Measurements from ENCODE around the gene PIP5K1B. TPM values are rescaled to one million over a fixed set of nuclear protein-coding genes. Genes with fewer than 3 reads are reported as not detected.

The PIP5K1B gene
- total and polyA plus RNA-seq, 2 donors (not counting 1 experiment from before 2014, with no cell fraction given), result under 0.01 to 0.03 TPM

- TF ChIP-seq CTCF (conservative IDR thresholded peaks at IDR 0.05 in 1 of 2, IDR thresholded peaks at IDR 0.05 in 1 of 2; ENCODE audit: low read depth in 1 of 2, low read length in 2 of 2), result no peak
- H2AFZ ChIP-seq (ENCODE audit: low read length), result no peak overlapping the region
- no peaks in the 10 kb centered on the region for H3K36me3 ChIP-seq (ENCODE audit: control insufficient read depth, insufficient read depth, low read length)
- H3K9me3 ChIP-seq (ENCODE audit: control insufficient read depth, insufficient read depth, low read depth, low read length), result no peaks in the 10 kb centered on the region
- H3K27ac ChIP-seq (ENCODE audit: insufficient read depth, low read length), result no peak overlapping the region
- H3K79me2 ChIP-seq (ENCODE audit: control insufficient read depth, insufficient read depth, low read length), result no peaks in the 10 kb centered on the region
- no peak for DNase-seq (ENCODE audit: low read depth in 2 of 2)
- no peak overlapping the region for H3K4me2 ChIP-seq (ENCODE audit: extremely low read depth, insufficient read depth, low read length)
- no peaks in the 10 kb centered on the region for H4K20me1 ChIP-seq (ENCODE audit: control insufficient read depth, extremely low read depth, insufficient read depth, low read length)
- H3K4me1 ChIP-seq (ENCODE audit: control insufficient read depth, extremely low read depth, insufficient read depth, low read length), result no peaks in the 10 kb centered on the region
- no peak overlapping the region for H3K4me3 ChIP-seq (replicated peaks in 1 of 4; ENCODE audit: control extremely low read depth in 1 of 4, insufficient read depth in 1 of 4, low read depth in 3 of 4, low read length in 4 of 4)
- no peak overlapping the region for H3K9ac ChIP-seq (ENCODE audit: insufficient read depth, low read length)
- H3K27me3 ChIP-seq (ENCODE audit: control insufficient read depth, insufficient read depth, low read length), result no peaks in the 10 kb centered on the region
These were observed 250.3 kb downstream of the PIP5K1B start for GRCh38 chr9:68955330-68955729.

GRCh38 chr9:68957479-68957878 is 252.4 kb downstream of the PIP5K1B start:
- no peak for DNase-seq (ENCODE audit: low read depth in 2 of 2)
- Histone ChIP-seq H2AFZ (ENCODE audit: low read length) (no peak overlapping the region), H4K20me1 (ENCODE audit: control insufficient read depth, extremely low read depth, insufficient read depth, low read length) (no peaks in the 10 kb centered on the region), H3K4me1 (ENCODE audit: control insufficient read depth, extremely low read depth, insufficient read depth, low read length) (no peaks in the 10 kb centered on the region), H3K27ac (ENCODE audit: insufficient read depth, low read length) (no peak overlapping the region), H3K79me2 (ENCODE audit: control insufficient read depth, insufficient read depth, low read length) (no peaks in the 10 kb centered on the region), H3K4me3 (replicated peaks in 1 of 4; ENCODE audit: control extremely low read depth in 1 of 4, insufficient read depth in 1 of 4, low read depth in 3 of 4, low read length in 4 of 4) (no peak overlapping the region), H3K9ac (ENCODE audit: insufficient read depth, low read length) (no peak overlapping the region), H3K36me3 (ENCODE audit: control insufficient read depth, insufficient read depth, low read length) (no peaks in the 10 kb centered on the region), H3K4me2 (ENCODE audit: extremely low read depth, insufficient read depth, low read length) (no peak overlapping the region), H3K9me3 (ENCODE audit: control insufficient read depth, insufficient read depth, low read depth, low read length) (no peaks in the 10 kb centered on the region), H3K27me3 (ENCODE audit: control insufficient read depth, insufficient read depth, low read length) (no peaks in the 10 kb centered on the region)
- TF ChIP-seq CTCF (conservative IDR thresholded peaks at IDR 0.05 in 1 of 2, IDR thresholded peaks at IDR 0.05 in 1 of 2; ENCODE audit: low read depth in 1 of 2, low read length in 2 of 2), result no peak
- TF ChIP-seq EZH2 (IDR thresholded peaks at IDR 0.05; ENCODE audit: low read length, missing control alignments), result no peak

- Histone ChIP-seq H4K20me1 (ENCODE audit: control insufficient read depth, extremely low read depth, insufficient read depth, low read length) (no peaks in the 10 kb centered on the region), H3K27ac (ENCODE audit: insufficient read depth, low read length) (no peak overlapping the region), H3K4me2 (ENCODE audit: extremely low read depth, insufficient read depth, low read length) (no peak overlapping the region), H3K27me3 (ENCODE audit: control insufficient read depth, insufficient read depth, low read length) (no peaks in the 10 kb centered on the region), H3K4me3 (replicated peaks in 1 of 4; ENCODE audit: control extremely low read depth in 1 of 4, insufficient read depth in 1 of 4, low read depth in 3 of 4, low read length in 4 of 4) (no peak overlapping the region), H2AFZ (ENCODE audit: low read length) (no peak overlapping the region), H3K79me2 (ENCODE audit: control insufficient read depth, insufficient read depth, low read length) (no peaks in the 10 kb centered on the region), H3K9me3 (ENCODE audit: control insufficient read depth, insufficient read depth, low read depth, low read length) (no peaks in the 10 kb centered on the region), H3K9ac (ENCODE audit: insufficient read depth, low read length) (no peak overlapping the region), H3K36me3 (ENCODE audit: control insufficient read depth, insufficient read depth, low read length) (no peaks in the 10 kb centered on the region), H3K4me1 (ENCODE audit: control insufficient read depth, extremely low read depth, insufficient read depth, low read length) (no peaks in the 10 kb centered on the region)
- TF ChIP-seq CTCF (conservative IDR thresholded peaks at IDR 0.05 in 1 of 2, IDR thresholded peaks at IDR 0.05 in 1 of 2; ENCODE audit: low read depth in 1 of 2, low read length in 2 of 2) (no peak), EZH2 (IDR thresholded peaks at IDR 0.05; ENCODE audit: low read length, missing control alignments) (no peak)
- no peak for DNase-seq (ENCODE audit: low read depth in 2 of 2)
These were observed 256.5 kb downstream of the PIP5K1B start for GRCh38 chr9:68961587-68961986.

Data from fibroblast of lung (primary cell).